BLaER1 (cell line): Measurements from ENCODE around the gene ANKRD29.

Experiments used
- H3K27ac ChIP-seq: shearing (Covaris generic); formaldehyde crosslinking; 2 replicates; pipeline ENCODE4 v1.8.1; 2022
- H3K27me3 ChIP-seq: shearing (Covaris generic); formaldehyde crosslinking; 2 replicates; pipeline ENCODE4 v1.8.1; 2022
- H3K36me3 ChIP-seq: shearing (Covaris generic); formaldehyde crosslinking; 2 replicates; pipeline ENCODE4 v1.8.1; 2022
- H3K4me1 ChIP-seq: shearing (Covaris generic); formaldehyde crosslinking; 2 replicates; pipeline ENCODE4 v1.8.1; 2022
- H3K4me2 ChIP-seq: shearing (Covaris generic); formaldehyde crosslinking; 2 replicates; pipeline ENCODE4 v1.8.1; 2022
- H3K4me3 ChIP-seq: shearing (Covaris generic); formaldehyde crosslinking; 2 replicates; pipeline ENCODE4 v1.8.1; 2022
- H3K9ac ChIP-seq: shearing (Covaris generic); formaldehyde crosslinking; 2 replicates; pipeline ENCODE4 v1.8.1; 2022
- H3K9me3 ChIP-seq: shearing (Covaris generic); formaldehyde crosslinking; 2 replicates; pipeline ENCODE4 v1.8.1; 2022
- H4K20me1 ChIP-seq: shearing (Covaris generic); formaldehyde crosslinking; 2 replicates; pipeline ENCODE4 v1.8.1; 2022
- Cebpa-rat ChIP-seq: shearing (Covaris generic); IDR thresholded peaks from 2 replicates; pipeline ENCODE4 v1.8.1; 2022

The ANKRD29 gene

GRCh38 chr18:23689031-23689615 is 26.4 kb upstream of the ANKRD29 start, which contains the start of gene LAMA3:
LAMA3 (plus strand) TSS chr18:23689453; CDS start chr18:23689684, 231 bp downstream.
- TF ChIP-seq Cebpa-rat, result no peak
- H4K20me1 ChIP-seq, result 0 out of 2 replicates have a peak, but pooled peaks cover 17% of the 10 kb centered on the region
- peak within 1 kb of the TSS; percentile 69 for H3K4me3 ChIP-seq

GRCh38 chr18:23688528-23688927 is 25.8 kb upstream of the ANKRD29 start:
- Histone ChIP-seq H4K20me1 (0 out of 2 replicates have a peak, but pooled peaks cover 17% of the 10 kb centered on the region), H3K9ac (no peak overlapping the region), H3K9me3 (peaks cover 12% of the 10 kb centered on the region), H3K4me3 (no peak overlapping the region), H3K27me3 (peaks cover 46% of the 10 kb centered on the region), H3K36me3 (no peaks in the 10 kb centered on the region), H3K4me1 (peaks cover 14% of the 10 kb centered on the region), H3K27ac (no peak overlapping the region), H3K4me2 (no peak overlapping the region)
- TF ChIP-seq Cebpa-rat, result no peak

More at GRCh38 chr18:23689031-23689615, 26.4 kb upstream of the ANKRD29 start, which contains the start of gene LAMA3:
- Histone ChIP-seq H3K36me3 (no peaks in the 10 kb centered on the region), H3K9ac (no peak within 1 kb of the TSS), H3K27ac (no peak within 1 kb of the TSS), H3K4me1 (peaks cover 14% of the 10 kb centered on the region), H3K9me3 (peaks cover 12% of the 10 kb centered on the region), H3K27me3 (peaks cover 46% of the 10 kb centered on the region), H3K4me2 (peak within 1 kb of the TSS; percentile 98)

DNA sequence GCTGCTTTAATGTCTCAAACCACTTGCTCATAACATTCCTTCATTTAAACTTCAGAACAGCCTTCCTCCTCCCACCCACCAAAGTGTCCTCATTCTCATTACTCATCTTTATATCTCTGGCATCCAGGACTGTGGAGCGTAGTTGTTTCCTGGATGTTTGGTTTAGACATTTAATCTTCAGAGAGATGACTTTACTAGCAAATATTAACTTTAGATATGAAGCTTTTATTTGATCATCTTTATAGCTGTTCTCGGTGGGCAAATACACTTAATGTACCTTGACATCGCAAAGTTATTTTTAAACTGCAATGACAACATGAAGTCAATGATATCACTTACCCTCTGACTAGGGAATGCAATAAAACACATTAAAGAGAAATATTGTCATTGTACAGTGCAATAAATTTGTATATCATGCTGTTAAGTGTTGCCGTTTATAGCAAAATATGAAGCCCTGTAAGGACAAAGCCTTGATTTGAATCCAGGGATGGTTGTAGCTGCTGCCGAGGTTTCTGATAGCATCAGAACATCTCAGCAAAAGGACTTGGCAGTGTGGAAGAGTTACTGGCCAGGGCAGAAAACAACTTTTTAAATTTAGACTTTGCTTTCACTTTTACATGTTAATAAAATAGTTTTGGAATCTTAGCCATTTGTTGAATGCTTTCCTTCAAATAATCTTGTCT is 21.9 kb upstream of the ANKRD29 start:
- H3K27ac ChIP-seq, result no peak overlapping the region
- no peak for TF ChIP-seq Cebpa-rat
- no peak overlapping the region for H3K4me3 ChIP-seq
- peaks cover 21% of the 10 kb centered on the region for H3K27me3 ChIP-seq
- H3K9ac ChIP-seq, result no peak overlapping the region
- H3K4me2 ChIP-seq, result no peak overlapping the region
- peaks cover under 1% of the 10 kb centered on the region; the same call in 1 of the 2 replicates for H3K9me3 ChIP-seq
- H4K20me1 ChIP-seq, result 0 out of 2 replicates have a peak, but pooled peaks cover 10% of the 10 kb centered on the region
- H3K4me1 ChIP-seq, result peaks cover 9% of the 10 kb centered on the region
- no peaks in the 10 kb centered on the region for H3K36me3 ChIP-seq

GRCh38 chr18:23683671-23684070 is 21.0 kb upstream of the ANKRD29 start:
- Histone ChIP-seq H3K27me3 (peaks cover 11% of the 10 kb centered on the region), H3K27ac (no peak overlapping the region), H4K20me1 (no peaks in the 10 kb centered on the region), H3K4me2 (no peak overlapping the region), H3K9ac (no peak overlapping the region), H3K4me1 (no peaks in the 10 kb centered on the region), H3K9me3 (no peaks in the 10 kb centered on the region), H3K36me3 (no peaks in the 10 kb centered on the region), H3K4me3 (no peak overlapping the region)
- TF ChIP-seq Cebpa-rat, result no peak

DNA sequence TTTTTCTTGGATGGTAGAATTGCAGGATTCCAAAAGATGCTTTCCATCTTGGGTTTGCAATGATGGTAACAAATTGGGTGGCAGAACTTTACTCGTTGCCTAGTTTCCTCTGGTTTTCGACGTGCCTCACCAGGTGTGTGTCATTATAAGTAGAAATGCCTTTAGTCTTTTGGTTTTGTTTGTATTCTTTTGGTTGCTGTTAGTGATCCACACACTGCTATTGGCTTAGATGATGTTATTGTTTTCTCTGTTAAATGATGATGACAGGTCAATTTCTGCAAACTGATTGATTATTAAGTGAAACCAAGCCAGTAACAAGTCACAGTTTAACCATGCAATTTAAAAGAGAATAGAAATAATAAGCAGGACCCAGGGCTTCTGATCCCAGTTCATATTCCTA is 20.4 kb upstream of the ANKRD29 start:
- Histone ChIP-seq H3K9ac (no peak overlapping the region), H3K36me3 (no peaks in the 10 kb centered on the region), H3K9me3 (no peaks in the 10 kb centered on the region), H3K4me3 (no peak overlapping the region), H4K20me1 (no peaks in the 10 kb centered on the region), H3K4me2 (no peak overlapping the region), H3K27me3 (peaks cover 6% of the 10 kb centered on the region), H3K4me1 (no peaks in the 10 kb centered on the region), H3K27ac (no peak overlapping the region)
- no peak for TF ChIP-seq Cebpa-rat

GRCh38 chr18:23682472-23682871 is 19.8 kb upstream of the ANKRD29 start:
- no peak for TF ChIP-seq Cebpa-rat
- Histone ChIP-seq H3K27ac (no peak overlapping the region), H3K9ac (no peak overlapping the region)

GRCh38 chr18:23682045-23682444 is 19.3 kb upstream of the ANKRD29 start:
- no peaks in the 10 kb centered on the region for H3K9me3 ChIP-seq
- H3K4me3 ChIP-seq, result no peak overlapping the region
- H3K36me3 ChIP-seq, result no peaks in the 10 kb centered on the region
- H3K9ac ChIP-seq, result no peak overlapping the region
- no peaks in the 10 kb centered on the region for H3K4me1 ChIP-seq
- no peak overlapping the region for H3K27ac ChIP-seq
- H3K4me2 ChIP-seq, result no peak overlapping the region
- H3K27me3 ChIP-seq, result no peaks in the 10 kb centered on the region
- no peaks in the 10 kb centered on the region for H4K20me1 ChIP-seq
- no peak for TF ChIP-seq Cebpa-rat

More at GRCh38 chr18:23682472-23682871, 19.8 kb upstream of the ANKRD29 start:
- Histone ChIP-seq H3K9me3 (no peaks in the 10 kb centered on the region), H3K36me3 (no peaks in the 10 kb centered on the region), H3K4me3 (no peak overlapping the region), H3K4me2 (no peak overlapping the region), H3K4me1 (no peaks in the 10 kb centered on the region), H4K20me1 (no peaks in the 10 kb centered on the region), H3K27me3 (no peaks in the 10 kb centered on the region; the same call in 1 of the 2 replicates)

DNA sequence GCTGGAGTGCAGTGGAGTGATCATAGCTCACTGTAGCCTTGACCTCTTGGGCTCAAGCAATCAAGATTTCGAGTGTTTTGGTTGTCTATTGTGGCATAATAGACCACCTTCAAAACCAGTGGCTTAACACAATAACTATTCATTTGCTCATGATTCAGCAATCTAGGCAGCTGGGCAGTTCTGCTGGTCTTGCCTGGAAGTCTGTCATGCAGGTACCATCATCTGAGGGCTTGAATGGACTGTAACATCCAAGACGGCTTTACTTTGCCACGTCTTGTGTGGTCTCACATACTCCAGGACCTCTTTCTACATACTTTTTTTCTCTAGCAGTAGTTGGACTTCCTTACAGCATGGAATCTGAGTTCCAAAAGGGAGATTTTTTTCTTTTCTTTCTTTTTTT is 13.2 kb upstream of the ANKRD29 start:
- H3K27me3 ChIP-seq, result no peaks in the 10 kb centered on the region
- no peak overlapping the region for H3K9ac ChIP-seq
- H3K9me3 ChIP-seq, result no peaks in the 10 kb centered on the region
- H4K20me1 ChIP-seq, result no peaks in the 10 kb centered on the region
- peaks cover 12% of the 10 kb centered on the region for H3K4me1 ChIP-seq
- TF ChIP-seq Cebpa-rat, result no peak
- no peak overlapping the region for H3K4me2 ChIP-seq
- no peak overlapping the region for H3K4me3 ChIP-seq
- no peaks in the 10 kb centered on the region for H3K36me3 ChIP-seq
- no peak overlapping the region for H3K27ac ChIP-seq

DNA sequence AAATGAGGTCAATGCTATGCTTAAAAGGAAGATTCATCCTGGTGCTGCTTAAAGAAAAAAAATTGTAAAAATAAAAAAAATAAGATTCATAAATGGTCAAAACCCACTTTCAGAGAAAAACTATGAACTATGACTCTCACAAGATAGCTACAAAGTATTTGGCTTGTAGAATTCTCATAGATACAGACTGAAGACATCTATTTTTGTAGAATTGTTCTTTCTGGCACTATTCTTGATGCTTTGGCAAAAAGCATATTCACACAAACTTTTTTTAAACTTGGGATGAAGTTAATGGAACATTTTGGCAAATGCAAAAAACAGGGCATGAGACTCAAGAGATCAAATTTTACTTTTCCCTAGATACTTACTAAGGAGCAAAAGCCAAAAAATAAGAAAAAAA is 12.5 kb upstream of the ANKRD29 start:
- Histone ChIP-seq H3K4me1 (peaks cover 13% of the 10 kb centered on the region), H4K20me1 (no peaks in the 10 kb centered on the region), H3K27me3 (no peaks in the 10 kb centered on the region), H3K27ac (no peak overlapping the region), H3K9ac (no peak overlapping the region), H3K9me3 (no peaks in the 10 kb centered on the region), H3K4me3 (no peak overlapping the region), H3K4me2 (no peak overlapping the region), H3K36me3 (no peaks in the 10 kb centered on the region)
- TF ChIP-seq Cebpa-rat, result no peak

- H3K36me3 ChIP-seq, result no peaks in the 10 kb centered on the region
- H3K27ac ChIP-seq, result no peak overlapping the region
- TF ChIP-seq Cebpa-rat, result no peak
- H3K9ac ChIP-seq, result no peak overlapping the region
- no peaks in the 10 kb centered on the region for H3K9me3 ChIP-seq
- H3K4me2 ChIP-seq, result no peak overlapping the region
- no peaks in the 10 kb centered on the region for H3K27me3 ChIP-seq
- H3K4me3 ChIP-seq, result no peak overlapping the region
- H4K20me1 ChIP-seq, result no peaks in the 10 kb centered on the region
- peaks cover 22% of the 10 kb centered on the region for H3K4me1 ChIP-seq
Measured at GRCh38 chr18:23673725-23674124, 11.0 kb upstream of the ANKRD29 start.
